ENCODE measurements around the gene SMAD3.

SMAD3 gene

DNA sequence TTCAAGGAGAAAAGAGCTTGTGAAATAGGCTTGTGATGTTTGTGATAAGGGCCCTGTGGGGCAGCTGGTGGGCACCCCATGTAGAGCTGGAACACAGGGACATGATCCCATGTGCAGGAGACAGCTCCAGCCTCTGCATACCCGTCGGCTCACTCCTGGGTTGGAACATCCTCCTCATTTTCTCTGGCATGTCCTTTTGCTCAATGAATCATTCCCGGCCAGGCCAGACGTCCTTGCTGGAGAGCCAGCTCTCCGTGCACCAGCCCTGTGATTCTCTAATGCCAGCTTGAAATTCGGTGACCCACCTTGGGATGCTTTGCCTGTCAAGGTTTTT, 77.3 kb downstream of the SMAD3 start:
- no peaks in the 10 kb centered on the region for H3K36me3 ChIP-seq (ENCODE audit: control insufficient read depth, insufficient read depth, low read length)
- no peak overlapping the region for H2BK120ac ChIP-seq (ENCODE audit: low read depth, low read length)
- H3K27ac ChIP-seq (ENCODE audit: low read depth, low read length): no peak overlapping the region
- peak overlapping the region; percentile 17 for H3K56ac ChIP-seq (ENCODE audit: low read length)
- H3K4me2 ChIP-seq (ENCODE audit: low read length): no peak overlapping the region
- DNase-seq: no peak
- no peak overlapping the region for H4K5ac ChIP-seq (ENCODE audit: low read length)
- H3K9ac ChIP-seq (ENCODE audit: low read length): no peak overlapping the region
- no peak overlapping the region for H3K23ac ChIP-seq (ENCODE audit: low read length)
- H3K4me1 ChIP-seq (ENCODE audit: control insufficient read depth, low read depth, low read length): peaks cover 8% of the 10 kb centered on the region
- H3K18ac ChIP-seq (ENCODE audit: low read length): no peak overlapping the region
- H3K4me3 ChIP-seq (ENCODE audit: low read length): no peak overlapping the region
- no peaks in the 10 kb centered on the region for H3K27me3 ChIP-seq (ENCODE audit: insufficient read depth, low read length, poor library complexity)
- H4K8ac ChIP-seq (ENCODE audit: low read depth, low read length): no peak overlapping the region
- H2BK5ac ChIP-seq (ENCODE audit: low read length): no peak overlapping the region
- H2AK5ac ChIP-seq (ENCODE audit: low read length): no peak overlapping the region
- peaks cover 2% of the 10 kb centered on the region for H3K79me2 ChIP-seq (ENCODE audit: control insufficient read depth, insufficient read depth, low read length)
- no peak overlapping the region for H2BK15ac ChIP-seq (replicated peaks; ENCODE audit: low read depth)
- WGBS (ENCODE audit: extremely low coverage, insufficient coverage, low lambda C conversion rate): no CpG with 5 or more reads among the region's 6 CpGs
- peaks cover 5% of the 10 kb centered on the region for H3K79me1 ChIP-seq (ENCODE audit: low read length)
- no peak overlapping the region for H3K4ac ChIP-seq (ENCODE audit: low read depth, low read length)

- Histone ChIP-seq H3K4me1 (ENCODE audit: control insufficient read depth, low read depth, low read length) (peaks cover 8% of the 10 kb centered on the region), H4K5ac (ENCODE audit: low read length) (no peak overlapping the region), H3K56ac (ENCODE audit: low read length) (no peak overlapping the region), H3K9ac (ENCODE audit: low read length) (no peak overlapping the region), H4K8ac (ENCODE audit: low read depth, low read length) (no peak overlapping the region), H3K27ac (ENCODE audit: low read depth, low read length) (no peak overlapping the region), H3K23ac (ENCODE audit: low read length) (no peak overlapping the region), H3K27me3 (ENCODE audit: insufficient read depth, low read length, poor library complexity) (no peaks in the 10 kb centered on the region), H2BK5ac (ENCODE audit: low read length) (no peak overlapping the region), H2BK15ac (replicated peaks; ENCODE audit: low read depth) (no peak overlapping the region), H3K36me3 (ENCODE audit: control insufficient read depth, insufficient read depth, low read length) (no peaks in the 10 kb centered on the region), H3K18ac (ENCODE audit: low read length) (no peak overlapping the region), H3K4me2 (ENCODE audit: low read length) (no peak overlapping the region), H2BK120ac (ENCODE audit: low read depth, low read length) (no peak overlapping the region), H3K4ac (ENCODE audit: low read depth, low read length) (no peak overlapping the region), H3K4me3 (ENCODE audit: low read length) (no peak overlapping the region), H3K79me1 (ENCODE audit: low read length) (peaks cover 5% of the 10 kb centered on the region), H3K79me2 (ENCODE audit: control insufficient read depth, insufficient read depth, low read length) (peaks cover 2% of the 10 kb centered on the region), H2AK5ac (ENCODE audit: low read length) (no peak overlapping the region)
- no CpG with 5 or more reads among the region's 6 CpGs for WGBS (ENCODE audit: extremely low coverage, insufficient coverage, low lambda C conversion rate)
- no peak for DNase-seq
These were observed 78.2 kb downstream of the SMAD3 start for GRCh38 chr15:67143646-67144045.

- H4K8ac ChIP-seq (ENCODE audit: low read depth, low read length): no peak overlapping the region
- no peak overlapping the region for H2BK5ac ChIP-seq (ENCODE audit: low read length)
- no peak overlapping the region for H3K9ac ChIP-seq (ENCODE audit: low read length)
- no peaks in the 10 kb centered on the region for H3K27me3 ChIP-seq (ENCODE audit: insufficient read depth, low read length, poor library complexity)
- no peak overlapping the region for H4K5ac ChIP-seq (ENCODE audit: low read length)
- H3K27ac ChIP-seq (ENCODE audit: low read depth, low read length): no peak overlapping the region
- peaks cover 5% of the 10 kb centered on the region for H3K79me1 ChIP-seq (ENCODE audit: low read length)
- H2BK15ac ChIP-seq (replicated peaks; ENCODE audit: low read depth): no peak overlapping the region
- peak; percentile 77 for DNase-seq
- no peak overlapping the region for H3K4me3 ChIP-seq (ENCODE audit: low read length)
- H2BK120ac ChIP-seq (ENCODE audit: low read depth, low read length): no peak overlapping the region
- H3K36me3 ChIP-seq (ENCODE audit: control insufficient read depth, insufficient read depth, low read length): no peaks in the 10 kb centered on the region
- H2AK5ac ChIP-seq (ENCODE audit: low read length): no peak overlapping the region
- H3K56ac ChIP-seq (ENCODE audit: low read length): peak overlapping the region; percentile 12
- peaks cover 11% of the 10 kb centered on the region for H3K4me1 ChIP-seq (ENCODE audit: control insufficient read depth, low read depth, low read length)
- peaks cover 2% of the 10 kb centered on the region for H3K79me2 ChIP-seq (ENCODE audit: control insufficient read depth, insufficient read depth, low read length)
- no peak overlapping the region for H3K23ac ChIP-seq (ENCODE audit: low read length)
- WGBS (ENCODE audit: extremely low coverage, insufficient coverage, low lambda C conversion rate): no CpG with 5 or more reads among the region's 7 CpGs
- peak overlapping the region; percentile 54 for H3K18ac ChIP-seq (ENCODE audit: low read length)
- H3K4me2 ChIP-seq (ENCODE audit: low read length): no peak overlapping the region
- H3K4ac ChIP-seq (ENCODE audit: low read depth, low read length): peak overlapping the region; percentile 39
These were observed 79.4 kb downstream of the SMAD3 start for GRCh38 chr15:67144609-67145311.

GRCh38 chr15:67145312-67145610, 79.9 kb downstream of the SMAD3 start:
- no peak overlapping the region for H4K5ac ChIP-seq (ENCODE audit: low read length)
- no peak overlapping the region for H4K8ac ChIP-seq (ENCODE audit: low read depth, low read length)
- H2BK15ac ChIP-seq (replicated peaks; ENCODE audit: low read depth): no peak overlapping the region
- no CpG with 5 or more reads among the region's 4 CpGs for WGBS (ENCODE audit: extremely low coverage, insufficient coverage, low lambda C conversion rate)
- H3K56ac ChIP-seq (ENCODE audit: low read length): no peak overlapping the region
- no peak overlapping the region for H3K9ac ChIP-seq (ENCODE audit: low read length)
- H3K23ac ChIP-seq (ENCODE audit: low read length): no peak overlapping the region
- H2BK5ac ChIP-seq (ENCODE audit: low read length): no peak overlapping the region
- H3K36me3 ChIP-seq (ENCODE audit: control insufficient read depth, insufficient read depth, low read length): no peaks in the 10 kb centered on the region
- no peak overlapping the region for H3K4ac ChIP-seq (ENCODE audit: low read depth, low read length)
- H3K4me1 ChIP-seq (ENCODE audit: control insufficient read depth, low read depth, low read length): peaks cover 15% of the 10 kb centered on the region
- H3K18ac ChIP-seq (ENCODE audit: low read length): no peak overlapping the region
- peaks cover 2% of the 10 kb centered on the region for H3K79me2 ChIP-seq (ENCODE audit: control insufficient read depth, insufficient read depth, low read length)
- no peak overlapping the region for H3K4me3 ChIP-seq (ENCODE audit: low read length)
- no peak for DNase-seq
- H3K79me1 ChIP-seq (ENCODE audit: low read length): peaks cover 5% of the 10 kb centered on the region
- no peak overlapping the region for H3K4me2 ChIP-seq (ENCODE audit: low read length)
- no peak overlapping the region for H3K27ac ChIP-seq (ENCODE audit: low read depth, low read length)
- no peak overlapping the region for H2BK120ac ChIP-seq (ENCODE audit: low read depth, low read length)
- H2AK5ac ChIP-seq (ENCODE audit: low read length): no peak overlapping the region
- no peaks in the 10 kb centered on the region for H3K27me3 ChIP-seq (ENCODE audit: insufficient read depth, low read length, poor library complexity)

GRCh38 chr15:67145710-67146109, 80.3 kb downstream of the SMAD3 start:
- no peak overlapping the region for H2BK15ac ChIP-seq (replicated peaks; ENCODE audit: low read depth)
- no peak overlapping the region for H3K18ac ChIP-seq (ENCODE audit: low read length)
- no peak overlapping the region for H4K5ac ChIP-seq (ENCODE audit: low read length)
- H3K4ac ChIP-seq (ENCODE audit: low read depth, low read length): no peak overlapping the region
- H3K4me3 ChIP-seq (ENCODE audit: low read length): no peak overlapping the region
- no peak overlapping the region for H2BK120ac ChIP-seq (ENCODE audit: low read depth, low read length)
- no peak overlapping the region for H4K8ac ChIP-seq (ENCODE audit: low read depth, low read length)
- H2BK5ac ChIP-seq (ENCODE audit: low read length): no peak overlapping the region
- H3K4me2 ChIP-seq (ENCODE audit: low read length): no peak overlapping the region
- no peak for DNase-seq
- H3K23ac ChIP-seq (ENCODE audit: low read length): no peak overlapping the region
- no peak overlapping the region for H3K27ac ChIP-seq (ENCODE audit: low read depth, low read length)
- H3K27me3 ChIP-seq (ENCODE audit: insufficient read depth, low read length, poor library complexity): no peaks in the 10 kb centered on the region
- H2AK5ac ChIP-seq (ENCODE audit: low read length): no peak overlapping the region
- no peaks in the 10 kb centered on the region for H3K36me3 ChIP-seq (ENCODE audit: control insufficient read depth, insufficient read depth, low read length)
- H3K79me1 ChIP-seq (ENCODE audit: low read length): peaks cover 5% of the 10 kb centered on the region
- peaks cover 15% of the 10 kb centered on the region for H3K4me1 ChIP-seq (ENCODE audit: control insufficient read depth, low read depth, low read length)
- H3K56ac ChIP-seq (ENCODE audit: low read length): no peak overlapping the region
- no peak overlapping the region for H3K9ac ChIP-seq (ENCODE audit: low read length)
- no CpG with 5 or more reads among the region's 4 CpGs for WGBS (ENCODE audit: extremely low coverage, insufficient coverage, low lambda C conversion rate)
- H3K79me2 ChIP-seq (ENCODE audit: control insufficient read depth, insufficient read depth, low read length): peaks cover 2% of the 10 kb centered on the region

- no peak overlapping the region for H3K4me2 ChIP-seq (ENCODE audit: low read length)
- no peak overlapping the region for H3K56ac ChIP-seq (ENCODE audit: low read length)
- peak overlapping the region; percentile 9 for H3K18ac ChIP-seq (ENCODE audit: low read length)
- no peak overlapping the region for H3K4me3 ChIP-seq (ENCODE audit: low read length)
- no peak overlapping the region for H2BK15ac ChIP-seq (replicated peaks; ENCODE audit: low read depth)
- H3K9ac ChIP-seq (ENCODE audit: low read length): no peak overlapping the region
- peaks cover 2% of the 10 kb centered on the region for H3K79me1 ChIP-seq (ENCODE audit: low read length)
- H4K8ac ChIP-seq (ENCODE audit: low read depth, low read length): no peak overlapping the region
- H3K4ac ChIP-seq (ENCODE audit: low read depth, low read length): no peak overlapping the region
- no peak overlapping the region for H2BK120ac ChIP-seq (ENCODE audit: low read depth, low read length)
- peaks cover 2% of the 10 kb centered on the region for H3K79me2 ChIP-seq (ENCODE audit: control insufficient read depth, insufficient read depth, low read length)
- H2AK5ac ChIP-seq (ENCODE audit: low read length): no peak overlapping the region
- no CpG with 5 or more reads among the region's 6 CpGs for WGBS (ENCODE audit: extremely low coverage, insufficient coverage, low lambda C conversion rate)
- no peak overlapping the region for H3K23ac ChIP-seq (ENCODE audit: low read length)
- H3K27me3 ChIP-seq (ENCODE audit: insufficient read depth, low read length, poor library complexity): no peaks in the 10 kb centered on the region
- H3K36me3 ChIP-seq (ENCODE audit: control insufficient read depth, insufficient read depth, low read length): no peaks in the 10 kb centered on the region
- H4K5ac ChIP-seq (ENCODE audit: low read length): no peak overlapping the region
- no peak overlapping the region for H2BK5ac ChIP-seq (ENCODE audit: low read length)
- peaks cover 15% of the 10 kb centered on the region for H3K4me1 ChIP-seq (ENCODE audit: control insufficient read depth, low read depth, low read length)
- H3K27ac ChIP-seq (ENCODE audit: low read depth, low read length): no peak overlapping the region
- no peak for DNase-seq
These were observed 80.8 kb downstream of the SMAD3 start for GRCh38 chr15:67146234-67146633.

Data from mesendoderm (in vitro differentiated cells).